Measurements from ENCODE around the gene REN. TPM values are rescaled to one million over a fixed set of nuclear protein-coding genes. Genes with fewer than 3 reads are reported as not detected.

Gene REN
- total and polyA plus RNA-seq, 2 of the 8 experiments (the other 6 are each of a cell fraction or from before 2014, with no cell fraction given): 0.05 TPM; not detected in 1

- 0 out of 7 replicates have a peak, but pooled peaks cover 0 to 2% (median 0%) of the 10 kb centered on the region in 4 experiments for H3K27me3 ChIP-seq (replicated peaks in 1 of 4; ENCODE audit: control insufficient read depth in 3 of 4, extremely low read depth in 1 of 4, insufficient read depth in 3 of 4, low read length in 3 of 4)
- no peak overlapping the region for H3K18ac ChIP-seq (ENCODE audit: extremely low read depth, low read length)
- H3K36me3 ChIP-seq (ENCODE audit: control insufficient read depth in 2 of 4, insufficient read depth in 4 of 4, low read length in 3 of 4): no peaks in the 10 kb centered on the region; a peak in 1 of 8 replicates
- no peak for DNase-seq (ENCODE audit: low read depth in 1 of 2, low spot score in 2 of 2)
- no peak for FAIRE-seq
- H4K5ac ChIP-seq (ENCODE audit: insufficient read length, low read depth, low read length): no peak overlapping the region
- no peak overlapping the region for H2BK15ac ChIP-seq (ENCODE audit: low read length)
- H3K4ac ChIP-seq (replicated peaks; ENCODE audit: insufficient read length, low read depth, low read length): no peak overlapping the region
- H3K23me2 ChIP-seq (ENCODE audit: low read depth, low read length): no peaks in the 10 kb centered on the region
- H3K9me3 ChIP-seq (ENCODE audit: insufficient read depth in 2 of 2, low read depth in 1 of 2, low read length in 1 of 2): peaks cover 18 to 25% of the 10 kb centered on the region in 2 experiments
- WGBS, 2 experiments (ENCODE audit: extremely low coverage in 1 of 2, insufficient coverage in 1 of 2, insufficient read length in 1 of 2, insufficient replicate concordance in 2 of 2, low coverage in 1 of 2, low lambda C conversion rate in 2 of 2, missing lambda C conversion rate in 1 of 2): 91% methylated on average over 3 of the region's 3 CpGs; no CpG with 5 or more reads in 1 of the 2 experiments
- H3K56ac ChIP-seq (replicated peaks; ENCODE audit: insufficient read length, low read depth, low read length): no peak overlapping the region
- no peak overlapping the region for H2AK5ac ChIP-seq (ENCODE audit: low read depth, low read length)
- H3K14ac ChIP-seq (ENCODE audit: insufficient read length): no peak overlapping the region
- H3K4me1 ChIP-seq (replicated peaks in 1 of 4; ENCODE audit: control insufficient read depth in 3 of 4, insufficient read depth in 4 of 4, low read length in 3 of 4): no peaks in the 10 kb centered on the region
- no peaks in the 10 kb centered on the region for H3K79me2 ChIP-seq (ENCODE audit: control insufficient read depth in 1 of 2, insufficient read depth in 2 of 2, low read length in 2 of 2)
- H3K27ac ChIP-seq (ENCODE audit: low read depth, low read length): no peak overlapping the region
- no peak overlapping the region for H3K23ac ChIP-seq (ENCODE audit: insufficient read length)
- H4K8ac ChIP-seq (ENCODE audit: extremely low read depth, insufficient read depth, low read length): no peak overlapping the region
- H4K91ac ChIP-seq (replicated peaks; ENCODE audit: insufficient read length, low read length): no peak overlapping the region
- H2AFZ ChIP-seq (ENCODE audit: low read length): no peak overlapping the region
- H2BK120ac ChIP-seq (replicated peaks; ENCODE audit: low read depth, low read length): no peak overlapping the region
- no peak overlapping the region for H3K4me3 ChIP-seq (ENCODE audit: extremely low read depth in 1 of 4, insufficient read depth in 2 of 4, low read depth in 3 of 4, low read length in 4 of 4)
- CTCF ChIA-PET (ENCODE audit: partially characterized antibody): interaction anchor here (0.6 to 10.6 kb wide), 6 partner anchors 10 to 106 kb away, joined by 3 to 106 read pairs (median 5); partner anchors contain the start of gene GOLT1A
- H2BK5ac ChIP-seq (ENCODE audit: low read depth, low read length): no peak overlapping the region
- no peaks in the 10 kb centered on the region for H4K20me1 ChIP-seq (replicated peaks in 1 of 2; ENCODE audit: control insufficient read depth in 1 of 2, insufficient read depth in 2 of 2, low read length in 2 of 2)
- H2BK12ac ChIP-seq (ENCODE audit: low read depth, low read length): no peak overlapping the region
- H3K4me2 ChIP-seq (ENCODE audit: insufficient read depth in 1 of 2, low read depth in 2 of 2, low read length in 2 of 2): no peak overlapping the region
- H3K79me1 ChIP-seq (ENCODE audit: low read depth, low read length): no peaks in the 10 kb centered on the region
- POLR2A ChIA-PET (ENCODE audit: partially characterized antibody): no interaction called here
- no peak overlapping the region for H3K9ac ChIP-seq (replicated peaks in 1 of 4; ENCODE audit: extremely low read depth in 1 of 4, low read depth in 3 of 4, low read length in 3 of 4)
- no peak overlapping the region for H2BK20ac ChIP-seq (ENCODE audit: low read length)
- TF ChIP-seq GABPA (IDR thresholded peaks at IDR 0.05; ENCODE audit: borderline replicate concordance, insufficient read depth, low read length) (no peak), TCF12 (IDR thresholded peaks at IDR 0.05; ENCODE audit: low read depth, low read length) (no peak), FOSL1 (IDR thresholded peaks at IDR 0.05; ENCODE audit: insufficient read depth, low read depth, low read length) (no peak), KDM4A (IDR thresholded peaks at IDR 0.05; ENCODE audit: low read depth, low read length, severe bottlenecking) (no peak), EP300 (IDR thresholded peaks at IDR 0.05; ENCODE audit: borderline replicate concordance in 1 of 2, low read depth in 2 of 2, low read length in 2 of 2) (no peak), RAD21 (IDR thresholded peaks at IDR 0.05 in 1 of 2, conservative IDR thresholded peaks at IDR 0.05 in 1 of 2; ENCODE audit: low read depth in 2 of 2, low read length in 2 of 2) (no peak), SIN3A (conservative IDR thresholded peaks at IDR 0.05 in 1 of 2, IDR thresholded peaks at IDR 0.05 in 1 of 2; ENCODE audit: low read depth in 1 of 2, low read length in 2 of 2) (no peak), CTCF (IDR thresholded peaks at IDR 0.05; ENCODE audit: control extremely low read depth in 1 of 3, insufficient read depth in 1 of 3, low read depth in 1 of 3, low read length in 3 of 3) (no peak), TBP (IDR thresholded peaks at IDR 0.05; ENCODE audit: low read depth, low read length) (no peak)
Measured at GRCh38 chr1:204170494-204171155, 4.5 kb upstream of the REN start.
